ENCODE results near the gene LEF1.
"Not testable (repeated sequence)": the region's sequence is repeated elsewhere in the genome, so short reads cannot be mapped to it uniquely, and the experiment has no call there.

Gene LEF1

DNA sequence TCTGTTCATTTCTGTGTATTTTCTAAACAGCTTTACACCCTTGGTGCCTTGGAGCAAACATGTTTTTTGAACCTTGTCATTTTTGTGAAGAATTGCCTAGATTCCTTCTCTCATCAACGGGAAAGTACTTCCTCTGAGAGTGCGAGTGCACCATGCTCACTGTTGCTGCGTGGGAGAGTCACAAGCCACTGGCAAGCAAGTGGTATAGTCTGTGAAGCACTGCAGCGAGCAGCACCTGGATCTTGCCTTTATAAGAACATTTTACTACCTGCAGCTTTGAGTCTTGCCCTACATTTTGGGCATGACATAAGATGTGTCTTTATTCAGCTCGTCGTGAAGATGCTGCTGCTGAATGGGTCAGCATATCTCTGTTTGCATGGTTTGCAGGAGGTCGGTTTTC lies 134.2 kb downstream of the LEF1 start:
- DNase-seq (ENCODE audit: low read depth, low spot score), result no peak

DNA sequence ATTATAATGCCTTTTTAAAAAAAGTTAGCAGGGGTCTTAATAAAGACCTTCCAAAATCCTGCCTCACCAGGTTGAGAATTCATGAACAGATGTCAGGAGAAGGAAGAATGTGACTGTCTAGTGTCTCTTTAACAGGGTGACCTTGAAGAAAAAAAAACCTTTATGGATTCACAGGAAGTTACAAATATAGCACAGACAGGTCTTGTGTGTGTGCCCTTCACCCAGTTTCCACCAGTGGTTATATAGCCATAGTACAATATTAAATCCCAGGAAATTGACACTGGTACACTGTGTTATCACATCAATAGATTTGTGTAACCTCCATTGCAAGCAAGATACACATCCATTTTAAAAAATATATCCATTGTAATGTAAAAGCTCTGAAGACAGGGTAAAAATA lies 135.4 kb downstream of the LEF1 start:
- DNase-seq (ENCODE audit: low read depth, low spot score), result no peak

DNA sequence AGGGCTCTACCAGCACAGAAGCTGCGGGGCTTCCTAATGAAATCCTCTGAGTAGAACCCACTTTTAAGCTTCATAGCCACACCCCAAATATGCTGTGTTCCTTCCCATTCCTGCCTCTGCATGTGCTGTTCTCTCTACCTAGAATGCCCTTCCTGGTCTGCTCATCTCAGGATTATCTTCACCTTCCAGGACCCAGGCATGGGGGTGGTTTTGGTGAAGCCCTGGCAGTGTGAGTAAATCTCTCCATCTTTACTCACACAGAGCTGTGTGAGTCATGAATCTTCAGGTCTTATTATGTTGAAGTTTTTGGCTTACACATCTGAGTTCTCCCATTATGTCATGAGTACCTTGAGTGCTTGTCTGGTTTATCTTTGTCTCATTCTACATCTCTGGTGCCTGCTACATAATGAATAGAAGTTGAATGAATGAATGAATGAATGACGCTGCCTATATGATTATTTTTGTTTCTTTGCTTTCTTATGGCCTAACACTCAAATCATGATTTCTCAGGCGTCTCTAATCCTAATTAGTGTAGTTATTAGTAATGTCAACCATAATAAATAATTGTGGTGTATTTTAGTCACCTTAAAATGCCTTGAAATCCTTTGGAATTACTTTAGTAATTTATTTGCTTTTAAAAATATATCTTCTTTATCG lies 137.2 kb downstream of the LEF1 start:
- DNase-seq (ENCODE audit: low read depth, low spot score), result no peak

DNA sequence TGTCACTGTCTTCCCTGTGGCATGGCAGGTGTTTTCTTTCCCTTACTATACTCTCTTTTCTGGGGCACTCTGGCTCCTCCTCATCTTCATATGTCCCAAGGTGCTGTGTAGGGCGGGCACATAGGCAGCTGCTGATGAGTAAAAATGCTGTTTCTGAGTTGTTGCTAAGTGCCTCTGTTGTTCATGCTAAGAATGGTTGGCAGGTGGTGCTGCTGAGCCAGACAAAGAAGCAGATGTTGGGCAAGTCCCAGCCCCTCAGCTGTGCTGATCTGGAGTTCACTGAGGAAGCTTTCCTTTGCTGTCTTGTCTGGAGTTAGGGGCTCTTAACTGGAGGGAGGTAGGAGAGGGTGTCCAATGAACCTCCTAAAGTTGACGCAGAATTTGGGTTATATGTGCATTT lies 138.4 kb downstream of the LEF1 start:
- DNase-seq (ENCODE audit: low read depth, low spot score), result peak; percentile 79

DNA sequence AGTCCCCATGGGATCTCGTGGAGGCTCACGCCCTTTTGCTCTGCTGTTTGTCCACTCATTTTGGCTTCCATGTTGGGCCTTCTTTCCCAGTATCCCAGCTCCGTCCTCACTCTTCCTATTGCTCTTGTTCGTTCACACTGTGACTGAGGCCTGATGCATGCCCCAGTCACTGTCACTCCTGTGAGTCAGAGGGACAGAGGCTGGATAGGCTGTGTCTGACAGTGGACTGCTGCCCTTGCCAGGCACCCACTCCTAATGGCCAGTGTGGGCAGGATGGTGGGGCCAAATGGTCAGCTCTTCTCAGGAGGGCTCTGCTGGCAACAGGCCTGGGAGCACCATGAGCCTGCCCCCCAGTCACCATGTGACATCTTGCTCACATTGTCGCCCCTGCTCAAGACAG lies 139.0 kb downstream of the LEF1 start:
- no peak for DNase-seq (ENCODE audit: low read depth, low spot score)

DNA sequence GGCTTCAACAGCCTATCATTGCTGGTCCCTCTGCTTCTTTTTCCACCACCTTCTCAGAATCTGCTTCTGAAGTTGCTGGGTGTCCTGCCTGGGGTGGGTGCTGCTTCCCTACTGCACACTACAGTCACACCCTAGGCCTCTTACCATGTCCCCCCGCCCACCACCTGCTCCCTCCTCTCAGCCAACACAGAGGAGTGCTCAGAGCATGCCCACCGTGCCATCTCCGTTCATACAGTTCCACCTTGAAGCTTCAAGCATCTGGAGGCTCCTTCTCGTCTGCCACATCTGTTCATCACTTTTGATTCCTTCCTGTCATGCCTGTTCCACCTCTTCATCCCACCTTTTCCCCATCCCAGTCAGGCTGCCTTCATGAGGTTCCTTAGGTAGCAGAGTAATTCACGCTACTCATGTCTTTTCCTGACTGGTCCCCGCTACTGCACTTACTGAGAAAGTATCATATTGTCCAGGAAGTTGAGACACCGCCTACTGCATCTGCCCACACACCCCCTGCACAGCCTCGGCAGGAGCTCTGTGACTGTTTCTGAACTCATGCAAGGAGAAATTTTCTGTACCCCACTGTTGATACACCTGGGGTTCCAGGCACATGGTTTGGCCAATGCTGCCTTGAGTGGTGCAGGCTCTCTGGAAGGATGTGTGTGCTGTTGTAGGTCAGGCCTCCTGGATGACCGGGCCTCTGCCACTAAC lies 139.6 kb downstream of the LEF1 start:
- no peak for DNase-seq (ENCODE audit: low read depth, low spot score)

DNA sequence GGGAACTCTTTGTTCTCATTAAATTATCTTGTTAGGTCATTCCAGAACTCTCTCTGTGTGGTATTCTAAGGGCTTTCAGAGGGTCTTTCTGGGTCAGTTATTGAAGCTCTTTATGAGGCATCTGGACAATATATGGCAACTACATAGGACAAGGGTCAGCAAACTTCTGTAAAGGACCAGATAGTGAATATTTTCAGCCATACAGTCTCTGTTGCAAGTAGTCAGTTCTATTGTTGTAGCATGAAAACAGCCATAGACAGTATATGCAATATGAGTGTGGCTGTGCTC lies 143.9 kb downstream of the LEF1 start:
- no peak for DNase-seq (ENCODE audit: low read depth, low spot score)

DNA sequence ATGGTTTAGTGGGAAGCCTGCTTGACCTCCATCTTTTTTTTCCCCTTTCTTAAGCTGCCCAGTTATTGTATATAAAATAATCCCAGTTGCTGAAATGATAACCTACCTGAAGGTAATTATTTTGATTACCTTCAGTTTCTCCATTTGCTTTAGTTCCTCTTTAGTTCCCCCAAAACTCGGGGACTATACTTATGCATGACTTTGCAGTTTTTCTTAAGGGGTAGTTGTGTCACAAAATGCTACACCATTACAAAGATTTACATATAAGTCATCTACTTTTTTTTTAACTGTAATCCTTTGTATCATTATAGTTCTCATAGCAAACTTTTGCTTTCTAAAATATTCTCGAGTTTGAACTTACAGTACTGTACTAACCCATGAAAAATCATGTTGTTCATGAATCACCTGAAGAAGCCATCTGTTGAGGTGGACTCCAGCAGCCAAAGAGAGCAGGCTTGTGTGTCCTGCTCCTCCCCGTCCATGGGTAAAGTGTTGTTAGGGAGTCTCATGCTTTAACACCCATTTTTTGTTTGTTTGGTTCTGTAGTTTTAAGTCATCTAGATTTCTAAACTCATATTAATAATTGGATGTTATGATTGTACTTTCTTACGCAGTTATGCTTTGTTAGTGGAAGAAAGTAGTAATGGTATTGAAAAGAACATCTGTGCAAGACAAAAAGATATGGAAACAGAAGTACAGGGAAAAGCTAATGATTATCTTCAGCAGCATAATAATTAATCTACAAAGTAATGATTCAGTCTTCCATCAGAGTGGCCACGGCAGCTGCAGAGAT lies 144.5 kb downstream of the LEF1 start:
- DNase-seq (ENCODE audit: low read depth, low spot score), result no peak

DNA sequence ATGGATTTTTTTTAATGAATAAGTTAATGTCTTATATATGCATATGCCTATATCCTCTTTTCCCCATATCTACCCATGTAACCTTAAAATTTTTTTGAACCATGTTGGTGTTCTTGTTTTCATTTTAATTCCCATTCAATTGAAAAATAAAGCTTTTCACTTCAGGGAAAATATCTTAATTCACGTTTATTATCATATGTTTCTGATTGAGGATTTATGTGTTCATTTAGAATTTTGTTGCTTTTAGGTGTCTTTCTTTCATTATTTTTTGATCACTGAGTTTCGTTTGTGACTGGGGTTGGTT lies 149.9 kb downstream of the LEF1 start:
- DNase-seq (ENCODE audit: low read depth, low spot score), result no peak

DNA sequence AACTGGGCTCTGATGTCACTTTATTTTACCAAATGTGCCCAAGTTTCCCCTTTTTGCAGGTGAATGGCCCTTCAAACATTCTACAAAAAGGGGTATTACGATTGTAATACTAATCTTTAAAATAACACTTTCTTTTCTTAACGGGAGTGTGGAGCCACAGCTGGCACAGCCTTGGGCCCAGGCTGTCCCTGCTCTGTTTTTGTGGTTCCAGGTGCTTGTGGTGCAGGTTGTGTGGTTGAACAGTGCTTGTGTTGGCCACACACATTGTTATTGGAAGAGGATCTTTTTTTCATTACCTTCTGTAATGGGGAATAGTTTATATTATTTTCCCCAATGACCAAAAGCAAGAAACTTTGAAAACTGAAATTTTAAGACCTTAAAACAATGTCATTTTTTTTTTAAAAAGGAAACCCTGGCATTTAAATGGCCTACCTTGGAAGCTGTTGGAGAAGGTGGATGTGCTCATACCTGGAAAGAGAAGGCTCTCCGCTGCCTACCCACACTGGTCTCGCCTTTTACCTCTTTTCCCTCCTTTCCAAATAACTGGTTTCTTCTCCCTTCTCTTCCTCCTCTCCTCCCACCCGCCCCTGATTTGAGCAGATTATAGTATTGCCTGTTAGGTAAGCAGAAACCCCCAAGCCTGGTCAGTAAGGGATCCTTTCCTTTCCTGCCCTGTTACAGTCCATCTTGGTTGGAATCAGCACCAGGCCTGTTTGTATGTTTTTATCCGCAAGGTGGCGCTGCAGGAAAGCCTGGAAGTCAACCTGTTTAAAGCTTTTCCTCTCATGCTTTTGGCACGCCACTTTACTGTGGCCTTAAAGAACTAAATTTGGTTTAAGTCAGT lies 150.5 kb downstream of the LEF1 start:
- DNase-seq (ENCODE audit: low read depth, low spot score), result peak; percentile 89

DNA sequence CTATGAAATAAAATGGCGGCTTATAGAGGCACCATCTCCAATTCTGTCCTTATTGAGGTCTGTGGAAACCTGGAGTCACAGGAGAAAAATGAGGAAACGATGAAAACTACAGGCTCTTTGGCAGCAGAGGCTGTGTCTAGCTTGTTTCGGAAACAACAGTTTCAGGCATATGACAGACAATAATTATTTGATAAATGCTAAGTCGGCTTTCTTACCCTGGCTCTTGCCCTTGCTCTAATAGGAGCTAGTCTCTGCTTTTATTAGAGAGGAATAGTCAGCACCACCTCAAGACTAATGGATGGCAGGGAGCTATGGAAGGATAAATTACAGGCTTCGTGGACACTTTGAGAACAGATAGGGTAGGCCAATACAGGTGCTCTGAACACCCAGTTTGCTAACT lies 154.8 kb downstream of the LEF1 start:
- DNase-seq (ENCODE audit: low read depth, low spot score), result no peak

DNA sequence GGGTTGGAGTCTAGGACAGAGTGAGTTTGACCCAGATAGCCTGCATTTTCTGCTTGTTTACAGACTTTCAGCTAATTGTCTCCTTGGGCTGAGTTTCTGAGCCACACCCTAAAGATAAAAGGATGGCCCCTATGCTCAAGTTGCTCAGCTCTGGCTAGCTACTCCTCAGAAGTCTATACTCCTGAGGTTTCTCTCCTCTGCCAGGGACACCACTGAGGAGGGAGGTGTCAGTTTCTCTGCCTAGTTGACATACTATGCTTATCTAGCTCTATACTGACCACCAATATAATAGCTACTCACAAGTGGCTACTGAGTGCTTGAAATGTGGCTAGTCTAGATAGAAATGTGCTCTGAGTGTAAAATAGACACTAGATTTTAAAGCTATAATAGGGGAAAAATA lies 155.4 kb downstream of the LEF1 start:
- DNase-seq (ENCODE audit: low read depth, low spot score), result no peak

DNA sequence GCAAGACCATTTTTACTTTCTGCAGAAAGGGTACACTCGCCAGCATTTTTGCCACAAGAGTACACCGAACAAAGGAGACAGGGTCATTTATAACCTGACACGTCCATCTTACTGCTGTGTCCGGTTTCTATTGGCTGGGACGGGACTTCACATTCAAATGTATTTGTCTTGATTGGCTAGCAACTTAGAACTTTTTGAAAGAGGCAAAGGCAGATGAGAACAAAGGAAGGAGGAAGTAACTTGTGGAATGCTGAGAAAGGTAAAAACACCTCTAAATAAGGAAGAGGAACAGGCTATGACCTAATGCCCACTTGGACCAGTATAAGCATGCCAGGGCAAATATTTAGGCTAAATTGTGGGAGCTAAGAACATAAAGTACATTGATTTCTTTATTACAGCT lies 156.3 kb downstream of the LEF1 start:
- DNase-seq (ENCODE audit: low read depth, low spot score), result not testable (repeated sequence)

DNA sequence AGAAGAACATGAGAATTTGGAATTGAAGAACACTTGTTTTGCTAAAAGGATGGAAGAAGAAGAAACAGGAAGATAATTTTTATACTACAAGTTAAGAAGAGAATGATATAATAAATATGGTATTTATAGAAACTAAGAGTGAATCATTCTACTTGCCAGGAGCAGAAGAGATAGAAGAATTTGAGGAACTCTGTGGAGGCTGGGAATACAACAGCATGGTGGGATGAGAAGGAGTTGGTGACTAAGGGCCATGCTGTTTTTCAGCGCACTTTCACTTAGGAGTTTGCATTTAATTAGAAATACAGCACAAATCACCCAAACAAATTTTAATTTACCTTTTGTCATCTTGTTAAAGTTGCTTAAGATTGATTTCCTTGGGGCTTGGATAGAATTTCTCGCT lies 158.6 kb downstream of the LEF1 start:
- DNase-seq (ENCODE audit: low read depth, low spot score), result peak; percentile 34

DNA sequence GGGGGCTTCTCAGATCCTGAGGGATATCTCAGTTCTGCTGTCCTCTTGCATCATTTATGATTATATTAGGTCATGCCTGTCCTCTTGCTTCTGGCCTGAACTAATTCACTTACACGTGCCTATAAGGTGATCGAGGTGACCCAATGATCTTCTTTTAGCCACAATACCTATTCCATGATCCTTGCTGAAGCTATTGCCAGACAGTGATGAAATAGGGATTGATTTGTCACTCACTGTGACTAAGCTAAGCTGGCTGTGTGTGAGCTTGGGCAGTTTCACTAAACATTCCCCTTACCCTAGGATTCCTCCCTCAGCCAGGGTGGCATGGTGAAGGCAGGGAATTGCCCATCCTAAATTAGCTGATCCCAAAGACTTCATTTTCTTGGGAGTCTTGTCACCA lies 160.0 kb downstream of the LEF1 start:
- no peak for DNase-seq (ENCODE audit: low read depth, low spot score)

DNA sequence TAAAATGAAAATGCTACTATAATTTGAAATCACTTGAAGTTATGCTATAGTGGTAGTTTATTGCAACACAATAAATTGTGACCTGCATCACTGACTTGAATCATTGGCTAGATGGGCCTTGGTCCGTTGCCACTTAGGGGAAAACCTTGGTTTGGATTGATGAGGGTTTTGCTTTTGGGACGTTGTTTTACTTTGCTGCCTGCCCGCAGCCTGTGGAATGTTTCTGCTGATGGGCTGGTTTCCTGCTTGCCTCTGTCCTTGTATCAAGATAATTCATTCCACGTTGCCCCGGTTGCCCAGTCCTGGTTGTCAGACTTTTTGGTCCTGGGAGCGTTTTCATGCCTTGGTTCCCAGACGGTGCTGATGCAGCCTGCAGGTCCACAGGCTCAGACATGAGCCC lies 160.7 kb downstream of the LEF1 start:
- no peak for DNase-seq (ENCODE audit: low read depth, low spot score)

DNA sequence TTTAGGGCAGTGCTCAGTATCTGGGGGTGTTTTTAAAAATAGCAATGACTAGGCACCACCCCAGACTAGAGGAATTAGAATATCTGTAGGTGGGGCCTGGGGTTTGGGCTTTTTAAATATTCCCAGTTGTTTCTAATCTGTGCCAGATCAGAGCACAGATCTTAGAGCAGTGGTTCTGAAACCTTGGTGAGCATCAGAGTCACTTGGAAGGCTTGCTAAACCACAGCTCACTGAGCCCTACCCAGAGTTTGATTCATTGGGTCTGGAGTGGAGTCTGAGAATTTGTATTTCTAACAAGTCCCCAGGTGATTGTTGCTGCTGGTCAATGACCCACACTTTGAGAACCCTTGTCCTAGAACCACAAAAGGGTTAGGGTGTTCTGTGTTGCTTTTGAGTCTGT lies 162.4 kb downstream of the LEF1 start:
- DNase-seq (ENCODE audit: low read depth, low spot score), result no peak

DNA sequence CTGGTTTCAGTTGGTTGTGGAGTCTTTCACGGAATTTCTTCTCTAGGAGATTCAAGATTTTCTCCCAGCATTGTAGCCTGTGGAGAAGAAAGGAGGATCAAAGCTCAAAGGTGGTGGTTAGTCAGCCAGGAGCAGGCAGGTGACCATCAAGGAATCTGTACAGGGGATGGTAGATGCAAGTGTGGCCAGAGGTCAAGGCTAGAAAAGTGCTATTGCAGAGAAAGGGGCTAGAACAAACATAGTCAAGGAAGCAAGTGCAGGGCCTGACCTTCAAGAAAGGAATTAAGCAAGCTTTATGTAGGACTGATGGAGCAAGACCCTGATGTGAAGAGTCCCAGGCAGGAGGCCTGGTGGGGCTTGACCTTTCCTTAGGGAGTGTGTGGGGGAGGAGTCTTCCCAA lies 162.9 kb downstream of the LEF1 start:
- no peak for DNase-seq (ENCODE audit: low read depth, low spot score)

DNA sequence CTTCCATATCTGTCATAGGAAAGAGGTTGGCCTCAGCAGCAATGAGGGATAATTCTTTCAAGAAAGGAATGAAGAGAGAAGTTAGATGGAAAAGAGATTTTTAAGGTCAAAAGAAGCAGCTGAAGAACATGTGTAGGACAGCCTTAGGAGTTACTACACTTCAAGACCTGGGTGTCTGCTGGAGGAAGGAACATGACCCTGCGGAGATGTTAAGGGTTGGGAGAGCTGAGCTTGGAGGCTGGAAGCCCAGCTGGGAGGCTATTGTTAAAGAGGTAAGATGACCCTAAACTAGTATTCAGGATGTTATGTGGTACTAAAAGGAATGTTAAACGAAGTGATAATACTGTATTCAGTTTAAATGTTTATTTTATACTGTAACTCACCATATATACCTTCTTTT lies 164.1 kb downstream of the LEF1 start:
- DNase-seq (ENCODE audit: low read depth, low spot score), result no peak

DNA sequence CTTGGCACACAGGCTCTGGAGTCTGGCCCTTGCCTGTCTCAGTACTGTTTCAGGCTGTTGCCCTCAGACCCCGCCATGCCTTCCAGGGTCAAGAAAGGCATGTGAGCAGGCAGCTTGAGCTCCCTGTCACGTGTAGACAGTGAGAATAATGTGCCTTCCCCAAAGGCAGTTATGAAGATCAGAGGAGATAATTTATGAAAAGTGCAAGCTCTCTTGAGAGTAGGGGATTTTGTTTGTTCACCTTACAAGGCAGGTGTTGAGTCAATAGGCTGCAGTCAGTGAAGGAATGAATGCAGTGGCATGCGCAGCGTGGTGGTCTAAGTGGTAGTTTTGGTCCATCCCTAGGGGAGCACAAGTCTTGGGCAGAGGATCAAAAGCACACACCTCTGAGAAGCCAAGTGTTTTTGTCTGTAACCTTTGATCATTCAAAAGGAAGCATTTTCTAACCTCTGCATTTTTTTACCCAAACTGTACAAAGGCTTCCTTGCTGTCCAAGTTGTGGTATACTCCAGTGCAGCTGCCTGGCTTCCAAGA lies 164.7 kb downstream of the LEF1 start:
- no peak for DNase-seq (ENCODE audit: low read depth, low spot score)

DNA sequence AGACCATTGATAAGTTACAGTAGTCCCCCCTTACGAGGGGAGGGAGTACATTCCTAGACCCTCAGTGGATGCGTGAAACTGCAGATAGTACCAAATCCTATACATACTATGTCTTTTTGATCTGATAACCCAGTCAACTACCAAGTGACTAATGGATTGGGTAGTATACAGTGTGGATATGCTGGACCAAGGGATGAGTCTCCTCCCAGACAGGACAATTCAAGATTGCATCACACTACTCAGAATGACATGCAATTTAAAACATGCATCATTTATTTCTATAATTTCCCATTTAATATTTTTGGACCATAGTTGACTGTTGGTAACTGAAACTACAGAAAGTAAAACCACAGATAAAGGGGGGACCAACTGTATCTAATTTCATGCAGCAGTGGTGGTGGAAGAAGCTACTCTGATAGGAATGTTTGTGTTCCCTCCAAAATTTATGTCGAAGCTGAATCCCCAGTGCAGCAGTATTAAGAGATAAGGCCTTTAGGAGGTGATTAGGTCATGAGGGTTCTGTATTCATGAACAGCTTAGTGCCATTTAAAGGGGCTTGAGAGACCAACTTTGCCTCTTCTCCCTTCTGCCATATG lies 167.1 kb downstream of the LEF1 start:
- DNase-seq (ENCODE audit: low read depth, low spot score), result no peak
